ENCODE results near the gene CHCHD3.

Gene CHCHD3

DNA sequence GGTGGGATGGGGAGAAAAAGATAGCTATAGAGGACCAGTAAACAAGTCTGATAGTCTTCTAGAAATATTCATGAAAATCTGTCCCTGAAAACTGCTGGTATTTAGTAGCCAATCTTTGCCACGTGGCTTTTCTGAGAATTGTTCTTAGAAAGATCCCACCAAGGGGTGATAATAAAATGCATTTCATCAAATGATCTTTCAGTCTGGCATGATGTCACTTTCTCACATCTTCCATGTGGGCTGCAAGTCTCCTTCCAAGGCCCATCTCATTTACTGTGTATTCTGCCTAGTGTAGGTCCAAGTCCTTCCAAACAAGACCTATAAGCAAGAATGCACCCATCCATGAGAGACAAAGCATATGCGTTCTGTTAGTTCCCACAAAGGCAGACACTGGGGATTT, 226.0 kb downstream of the CHCHD3 start:
- Histone ChIP-seq H3K4me1 (ENCODE audit: control insufficient read depth in 1 of 2, insufficient read depth in 1 of 2, low read depth in 1 of 2, low read length in 1 of 2) (no peaks in the 10 kb centered on the region), H3K36me3 (no peaks in the 10 kb centered on the region), H3K4me3 (ENCODE audit: low read depth in 1 of 2, low read length in 1 of 2) (no peak overlapping the region), H3K9me3 (no peaks in the 10 kb centered on the region), H3K27ac (no peak overlapping the region), H3K27me3 (no peaks in the 10 kb centered on the region)
- no peak for TF ChIP-seq CTCF (IDR thresholded peaks at IDR 0.05)

GRCh38 chr7:132854238-132854637, 227.7 kb downstream of the CHCHD3 start:
- no peak overlapping the region for H3K27ac ChIP-seq
- no peaks in the 10 kb centered on the region for H3K4me1 ChIP-seq (ENCODE audit: control insufficient read depth in 1 of 2, insufficient read depth in 1 of 2, low read depth in 1 of 2, low read length in 1 of 2)
- no peak overlapping the region for H3K4me3 ChIP-seq (ENCODE audit: low read depth in 1 of 2, low read length in 1 of 2)
- no peak for TF ChIP-seq CTCF (IDR thresholded peaks at IDR 0.05)
- H3K36me3 ChIP-seq = no peaks in the 10 kb centered on the region
- no peaks in the 10 kb centered on the region for H3K27me3 ChIP-seq
- no peaks in the 10 kb centered on the region for H3K9me3 ChIP-seq

- Histone ChIP-seq H3K9me3 (no peaks in the 10 kb centered on the region), H3K27me3 (no peaks in the 10 kb centered on the region), H3K4me3 (ENCODE audit: low read depth in 1 of 2, low read length in 1 of 2) (no peak overlapping the region), H3K36me3 (no peaks in the 10 kb centered on the region), H3K27ac (no peak overlapping the region), H3K4me1 (ENCODE audit: control insufficient read depth in 1 of 2, insufficient read depth in 1 of 2, low read depth in 1 of 2, low read length in 1 of 2) (peaks cover 11 to 15% of the 10 kb centered on the region in 2 experiments)
- TF ChIP-seq CTCF (IDR thresholded peaks at IDR 0.05) = no peak
Measured at GRCh38 chr7:132847376-132847775, 234.5 kb downstream of the CHCHD3 start.

DNA sequence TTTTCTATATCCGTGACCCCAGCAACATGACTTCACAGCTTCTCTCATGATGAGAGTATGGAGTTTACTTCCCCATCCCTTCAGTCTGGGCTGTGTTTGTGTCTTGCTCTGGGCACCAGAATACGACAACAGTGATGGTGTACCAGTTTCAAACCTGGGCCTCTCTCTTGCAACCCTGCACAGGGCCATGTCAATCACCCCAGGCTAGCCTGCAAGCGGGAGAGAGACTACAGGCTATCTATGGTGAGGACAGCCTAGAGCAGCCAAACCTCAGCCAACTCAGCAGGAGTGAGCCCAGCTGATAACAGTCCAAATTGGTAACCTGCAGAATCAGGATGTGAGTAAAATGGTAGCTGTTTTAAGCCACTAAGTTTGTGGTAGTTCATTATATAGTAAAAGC, 235.8 kb downstream of the CHCHD3 start:
- Histone ChIP-seq H3K4me1 (ENCODE audit: control insufficient read depth in 1 of 2, insufficient read depth in 1 of 2, low read depth in 1 of 2, low read length in 1 of 2) (peaks cover 11 to 15% of the 10 kb centered on the region in 2 experiments), H3K27me3 (no peaks in the 10 kb centered on the region), H3K36me3 (no peaks in the 10 kb centered on the region), H3K9me3 (no peaks in the 10 kb centered on the region), H3K4me3 (ENCODE audit: low read depth in 1 of 2, low read length in 1 of 2) (no peak overlapping the region), H3K27ac (no peak overlapping the region)
- TF ChIP-seq CTCF (IDR thresholded peaks at IDR 0.05) = no peak

- Histone ChIP-seq H3K36me3 (no peaks in the 10 kb centered on the region), H3K27ac (no peak overlapping the region), H3K9me3 (no peaks in the 10 kb centered on the region), H3K27me3 (no peaks in the 10 kb centered on the region), H3K4me3 (ENCODE audit: low read depth in 1 of 2, low read length in 1 of 2) (no peak overlapping the region), H3K4me1 (ENCODE audit: control insufficient read depth in 1 of 2, insufficient read depth in 1 of 2, low read depth in 1 of 2, low read length in 1 of 2) (peaks cover 30 to 34% of the 10 kb centered on the region in 2 experiments)
- no peak for TF ChIP-seq CTCF (IDR thresholded peaks at IDR 0.05)
Measured at GRCh38 chr7:132842478-132842877, 239.4 kb downstream of the CHCHD3 start.

- Histone ChIP-seq H3K9me3 (no peaks in the 10 kb centered on the region), H3K36me3 (no peaks in the 10 kb centered on the region), H3K27ac (peak overlapping the region; percentile 19), H3K27me3 (no peaks in the 10 kb centered on the region), H3K4me1 (ENCODE audit: control insufficient read depth in 1 of 2, insufficient read depth in 1 of 2, low read depth in 1 of 2, low read length in 1 of 2) (peaks cover 29 to 35% of the 10 kb centered on the region in 2 experiments), H3K4me3 (ENCODE audit: low read depth in 1 of 2, low read length in 1 of 2) (no peak overlapping the region)
- no peak for TF ChIP-seq CTCF (IDR thresholded peaks at IDR 0.05)
Measured at GRCh38 chr7:132840199-132840598, 241.7 kb downstream of the CHCHD3 start.
